GM12865 (cell line): Measurements from ENCODE around the gene C1orf159.

Source experiments
- DNase-seq: peaks from one replicate; pipeline ENCODE4 v3.0.0; 2010; ENCODE audit warnings: low read depth
- H3K4me3 ChIP-seq: 2 replicates; pipeline ENCODE4 v1.5.1; 2011; ENCODE audit warnings: mild to moderate bottlenecking, low read depth, low read length, control low read depth
- TF ChIP-seq, protein P1 (sequence below): IDR thresholded peaks from 2 replicates; pipeline ENCODE4 v1.5.1; 2011; ENCODE audit warnings: low read length, control low read depth, low read depth, inconsistent platforms; ENCODE audit not compliant: insufficient read depth; ENCODE audit errors: missing control alignments

The C1orf159 gene

DNA sequence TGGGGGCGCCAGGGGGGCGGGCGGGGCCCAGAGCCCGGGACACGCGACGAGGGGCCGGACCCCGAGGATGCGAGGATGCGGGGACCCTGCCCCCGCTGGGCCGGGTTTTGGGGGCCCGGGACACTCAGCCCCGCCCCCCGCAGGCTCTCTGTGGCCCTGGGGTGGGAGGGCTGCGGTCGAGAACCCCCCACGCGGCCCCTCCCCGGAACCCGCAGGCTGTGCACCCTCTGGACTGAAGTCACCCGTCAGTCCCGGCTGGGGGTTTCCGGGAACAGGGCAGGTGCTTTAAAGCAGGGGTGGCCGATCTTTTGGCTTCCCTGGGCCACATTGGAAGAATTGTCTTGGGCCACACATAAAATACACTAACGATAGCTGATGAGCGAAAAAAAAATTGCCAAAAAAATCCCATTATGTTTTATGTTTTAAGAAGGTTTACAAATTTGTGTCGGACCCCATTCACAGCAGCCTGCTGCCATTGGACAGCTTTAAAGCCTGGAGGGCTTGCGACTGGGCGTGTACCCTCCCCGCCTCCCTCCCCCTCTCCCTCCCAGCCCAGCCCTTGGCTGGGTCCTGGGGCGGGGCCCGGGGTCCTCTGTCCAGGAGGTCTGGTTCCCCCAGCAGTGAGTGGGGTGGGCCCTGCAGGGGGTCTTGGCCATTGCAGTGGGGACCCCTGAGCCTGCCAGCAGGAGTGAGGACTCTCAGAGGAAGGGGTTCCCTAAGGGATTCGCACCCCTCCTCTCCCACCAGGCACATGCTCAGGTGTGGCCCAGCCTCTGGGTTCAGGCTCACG, 21.6 kb upstream of the C1orf159 start:
- peak; percentile 75 for DNase-seq
- TF ChIP-seq, protein P1, sequence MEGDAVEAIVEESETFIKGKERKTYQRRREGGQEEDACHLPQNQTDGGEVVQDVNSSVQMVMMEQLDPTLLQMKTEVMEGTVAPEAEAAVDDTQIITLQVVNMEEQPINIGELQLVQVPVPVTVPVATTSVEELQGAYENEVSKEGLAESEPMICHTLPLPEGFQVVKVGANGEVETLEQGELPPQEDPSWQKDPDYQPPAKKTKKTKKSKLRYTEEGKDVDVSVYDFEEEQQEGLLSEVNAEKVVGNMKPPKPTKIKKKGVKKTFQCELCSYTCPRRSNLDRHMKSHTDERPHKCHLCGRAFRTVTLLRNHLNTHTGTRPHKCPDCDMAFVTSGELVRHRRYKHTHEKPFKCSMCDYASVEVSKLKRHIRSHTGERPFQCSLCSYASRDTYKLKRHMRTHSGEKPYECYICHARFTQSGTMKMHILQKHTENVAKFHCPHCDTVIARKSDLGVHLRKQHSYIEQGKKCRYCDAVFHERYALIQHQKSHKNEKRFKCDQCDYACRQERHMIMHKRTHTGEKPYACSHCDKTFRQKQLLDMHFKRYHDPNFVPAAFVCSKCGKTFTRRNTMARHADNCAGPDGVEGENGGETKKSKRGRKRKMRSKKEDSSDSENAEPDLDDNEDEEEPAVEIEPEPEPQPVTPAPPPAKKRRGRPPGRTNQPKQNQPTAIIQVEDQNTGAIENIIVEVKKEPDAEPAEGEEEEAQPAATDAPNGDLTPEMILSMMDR = no peak
- H3K4me3 ChIP-seq = peak overlapping the region; percentile 30; the same call in 1 of the 2 replicates

DNA sequence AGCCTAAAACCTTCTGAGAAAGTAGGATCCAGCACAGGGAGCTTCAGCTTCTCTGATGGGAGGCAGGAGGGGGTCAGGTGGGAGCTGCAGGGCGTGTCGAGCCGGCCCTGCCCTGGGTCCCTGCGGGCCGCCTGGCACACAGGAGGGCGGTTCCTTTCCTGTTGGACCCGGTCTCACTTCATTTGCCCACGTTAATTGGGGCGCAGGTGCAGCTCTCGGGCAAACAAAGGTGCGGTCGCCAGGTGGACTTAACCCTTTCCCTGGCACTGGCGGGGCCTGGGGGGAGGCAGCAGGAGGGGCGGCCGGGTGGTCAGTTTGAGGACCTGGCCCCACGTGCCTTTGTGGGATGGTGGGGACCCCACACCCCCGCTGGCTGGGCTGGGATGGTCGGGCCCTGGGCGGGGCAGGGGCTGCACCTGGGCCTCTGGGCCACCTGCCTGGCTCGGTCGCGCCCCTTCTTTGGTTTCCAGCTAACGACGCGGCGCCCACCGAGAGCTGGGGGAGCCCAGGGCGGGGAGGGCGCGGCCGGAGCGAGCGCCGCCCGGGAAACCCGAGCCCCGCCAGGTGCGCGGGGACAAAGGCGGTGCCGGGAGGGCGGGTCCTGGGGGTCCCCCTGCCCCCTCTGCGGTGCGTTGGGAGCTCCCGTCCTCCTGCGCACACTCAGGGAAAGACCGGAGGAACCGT, 20.8 kb upstream of the C1orf159 start:
- no peak overlapping the region for H3K4me3 ChIP-seq
- DNase-seq = no peak
- TF ChIP-seq, protein P1 = no peak

DNA sequence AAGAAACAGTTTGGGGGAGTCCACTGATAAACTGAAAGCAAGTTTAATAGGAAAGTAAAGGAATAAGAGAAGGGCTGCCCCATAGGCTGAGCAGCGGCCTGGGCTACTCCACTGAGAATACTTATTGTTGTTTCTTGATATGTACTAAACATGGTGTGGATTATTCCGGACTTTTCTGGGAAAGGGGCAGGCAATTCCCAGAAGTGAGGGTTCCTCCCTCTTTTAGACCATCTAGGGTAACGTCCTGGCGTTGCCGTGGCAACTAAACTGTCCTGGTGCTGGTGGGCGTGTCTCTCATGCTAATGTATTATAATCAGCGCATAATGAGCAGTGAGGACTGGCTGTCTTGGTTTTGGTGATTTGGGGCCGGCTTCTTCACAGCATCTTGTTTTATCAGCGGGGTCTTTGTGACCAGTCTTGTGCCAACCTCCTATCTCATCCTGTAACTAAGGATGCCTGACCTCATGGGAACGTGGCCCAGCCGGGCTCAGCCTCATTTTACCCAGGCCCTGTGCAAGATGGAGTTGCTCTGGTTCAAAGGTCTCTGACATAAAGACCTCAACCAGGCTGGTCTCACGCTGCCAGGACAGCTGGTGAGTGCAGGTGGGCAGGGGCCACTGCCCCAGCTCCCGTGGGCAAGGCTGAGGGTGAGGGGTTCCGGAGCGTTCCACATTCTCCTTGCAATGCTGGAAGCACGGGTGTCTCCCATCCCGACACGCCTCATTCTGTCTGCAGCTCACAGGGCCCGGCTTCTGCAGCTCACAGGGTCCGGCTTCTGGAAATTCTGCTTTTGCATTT, 19.6 kb upstream of the C1orf159 start:
- H3K4me3 ChIP-seq = no peak overlapping the region
- TF ChIP-seq, protein P1 = no peak
- DNase-seq = no peak

DNA sequence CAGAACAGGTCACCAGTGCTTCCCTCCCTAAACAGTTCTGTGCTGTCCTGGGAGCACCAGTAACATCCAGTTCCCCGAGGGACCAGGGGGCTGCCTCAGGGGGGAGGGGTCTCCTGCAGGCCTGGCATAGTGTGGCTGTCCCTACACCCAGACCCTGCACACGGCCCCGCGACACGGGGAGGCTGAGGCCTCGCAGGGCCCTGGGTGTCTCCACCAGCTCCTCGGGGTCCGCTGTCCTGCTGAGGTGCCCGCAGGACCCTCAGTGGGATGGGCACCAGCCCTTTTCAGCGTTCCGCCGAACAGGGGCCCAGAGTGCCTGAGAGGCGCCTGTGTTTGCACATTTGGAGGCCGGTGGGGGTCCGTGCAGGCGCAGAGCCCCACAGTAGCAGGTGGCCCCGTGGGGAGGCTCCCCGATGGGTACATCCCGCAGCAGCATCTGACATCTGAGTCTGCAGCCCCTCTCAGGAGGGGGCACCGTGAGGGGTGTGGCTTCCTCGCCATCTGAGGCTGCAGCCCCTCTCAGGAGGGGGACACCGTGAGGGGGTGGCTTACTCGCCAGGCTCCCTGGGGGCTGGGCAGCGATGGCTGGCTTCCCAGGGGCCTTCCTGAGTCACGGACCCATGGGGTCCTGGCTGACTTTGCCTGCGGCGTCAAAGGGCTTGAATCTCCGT, 18.5 kb upstream of the C1orf159 start:
- no peak for DNase-seq
- no peak overlapping the region for H3K4me3 ChIP-seq
- TF ChIP-seq, protein P1 = no peak

DNA sequence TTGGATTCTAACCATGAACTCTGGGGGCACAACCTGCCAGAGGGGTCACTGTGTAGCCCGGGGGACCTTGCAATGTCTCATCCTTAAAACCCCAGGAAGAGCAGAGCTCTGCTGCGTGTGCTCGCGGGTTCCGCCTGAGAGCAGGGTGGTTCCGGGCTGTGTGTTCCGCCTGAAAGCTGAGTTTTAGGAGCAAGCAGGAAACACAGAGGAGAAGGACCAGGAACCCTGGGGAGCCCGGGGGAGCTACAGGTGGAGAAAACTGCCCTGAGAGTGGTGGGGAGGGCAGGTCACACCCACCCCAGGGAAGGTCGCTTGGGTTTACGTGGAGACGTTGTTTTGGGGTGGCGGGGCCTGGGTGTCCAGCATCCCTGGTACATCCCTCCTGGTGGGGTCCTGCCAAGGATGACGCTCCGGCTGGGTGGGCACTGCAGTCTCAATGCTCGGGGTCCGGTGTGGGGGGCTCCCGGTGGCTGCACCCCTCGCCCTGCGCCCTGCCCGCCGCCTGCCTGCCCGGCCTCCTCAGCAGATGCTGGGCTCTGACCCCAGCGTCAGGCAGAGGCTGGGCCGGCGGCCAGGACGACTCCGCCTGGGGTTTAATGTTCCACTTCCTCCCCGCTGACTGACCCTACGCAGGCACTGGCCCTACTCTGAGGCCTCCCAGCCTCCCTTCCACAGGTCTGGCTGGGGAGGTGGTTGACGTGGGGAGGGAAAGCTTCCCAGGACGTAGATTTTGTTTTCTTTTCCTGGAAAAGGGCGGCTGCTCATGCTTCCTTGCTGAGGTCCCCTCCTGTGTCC, 17.3 kb upstream of the C1orf159 start:
- no peak overlapping the region for H3K4me3 ChIP-seq
- DNase-seq = no peak
- TF ChIP-seq, protein P1 = no peak
